Measurements from ENCODE around the gene SLC1A4. TPM values are rescaled to one million over a fixed set of nuclear protein-coding genes. Genes with fewer than 3 reads are reported as not detected.

Gene SLC1A4
- total and polyA plus RNA-seq, 10 of the 15 experiments (the other 5 are each of a cell fraction or from before 2014, with no cell fraction given): 10.8 to 43.2 (median 27.7) TPM

DNA sequence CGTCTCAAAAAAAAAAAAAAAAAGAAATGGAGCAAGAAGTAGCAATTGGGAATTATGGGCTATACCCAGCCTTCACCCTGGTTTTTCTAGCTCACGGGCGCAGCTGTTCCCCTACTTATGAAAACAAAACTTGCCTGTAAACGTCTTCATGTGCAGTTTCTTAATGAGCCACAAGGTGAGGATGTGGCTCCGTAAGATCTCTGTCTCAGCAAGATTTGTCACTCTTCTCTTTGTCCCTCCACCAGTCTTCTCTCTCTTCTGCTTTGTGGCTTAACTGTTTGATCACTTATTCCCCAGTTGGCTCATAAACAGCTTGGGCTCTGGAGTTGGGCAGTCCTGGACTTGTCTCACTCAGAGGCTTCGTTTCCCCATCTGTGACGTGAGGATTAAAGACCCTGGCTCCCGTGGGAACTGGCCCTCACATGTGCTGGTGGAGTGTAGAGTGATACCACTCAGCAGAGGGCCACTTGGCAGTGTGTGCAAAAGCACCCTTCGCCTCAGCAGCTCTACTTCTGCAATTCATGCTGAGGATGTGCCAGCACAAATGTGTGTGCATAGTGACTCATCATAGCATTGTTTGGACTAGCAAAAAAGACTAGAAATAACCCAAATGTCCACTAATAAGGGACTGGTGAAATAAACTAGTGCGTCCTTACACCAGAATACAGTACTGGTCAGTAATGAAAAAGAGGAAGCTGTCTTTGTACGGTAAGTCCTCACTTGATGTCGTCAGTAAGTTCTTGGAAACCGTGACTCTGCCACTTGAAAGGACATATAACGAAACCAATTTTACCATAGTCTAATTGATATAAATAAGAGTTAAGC is 75.7 kb downstream of the SLC1A4 start (continued):
- peak; percentile 18; the same call in 1 of the 2 replicates for TF ChIP-seq FOXM1 (IDR thresholded peaks at IDR 0.05; ENCODE audit: low read depth, low read length)
- TF ChIP-seq WRNIP1 (IDR thresholded peaks at IDR 0.05; ENCODE audit: borderline replicate concordance, low read depth, low read length): no peak
- peak; percentile 56; the same call in 1 of the 2 replicates for TF ChIP-seq SPI1 (IDR thresholded peaks at IDR 0.05; ENCODE audit: borderline replicate concordance, insufficient read depth, low read depth, low read length)
- TF ChIP-seq, protein P1, sequence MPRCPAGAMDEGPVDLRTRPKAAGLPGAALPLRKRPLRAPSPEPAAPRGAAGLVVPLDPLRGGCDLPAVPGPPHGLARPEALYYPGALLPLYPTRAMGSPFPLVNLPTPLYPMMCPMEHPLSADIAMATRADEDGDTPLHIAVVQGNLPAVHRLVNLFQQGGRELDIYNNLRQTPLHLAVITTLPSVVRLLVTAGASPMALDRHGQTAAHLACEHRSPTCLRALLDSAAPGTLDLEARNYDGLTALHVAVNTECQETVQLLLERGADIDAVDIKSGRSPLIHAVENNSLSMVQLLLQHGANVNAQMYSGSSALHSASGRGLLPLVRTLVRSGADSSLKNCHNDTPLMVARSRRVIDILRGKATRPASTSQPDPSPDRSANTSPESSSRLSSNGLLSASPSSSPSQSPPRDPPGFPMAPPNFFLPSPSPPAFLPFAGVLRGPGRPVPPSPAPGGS (IDR thresholded peaks at IDR 0.05; ENCODE audit: borderline replicate concordance, insufficient read depth, low read depth, low read length, poor library complexity, severe bottlenecking): peak; percentile 43
- TF ChIP-seq DPF2 (IDR thresholded peaks at IDR 0.05): peak; percentile 83; the same call in 1 of the 2 replicates
- TF ChIP-seq ZNF384 (IDR thresholded peaks at IDR 0.05; ENCODE audit: borderline replicate concordance, low read depth, low read length): no peak
- TF ChIP-seq, protein P2, sequence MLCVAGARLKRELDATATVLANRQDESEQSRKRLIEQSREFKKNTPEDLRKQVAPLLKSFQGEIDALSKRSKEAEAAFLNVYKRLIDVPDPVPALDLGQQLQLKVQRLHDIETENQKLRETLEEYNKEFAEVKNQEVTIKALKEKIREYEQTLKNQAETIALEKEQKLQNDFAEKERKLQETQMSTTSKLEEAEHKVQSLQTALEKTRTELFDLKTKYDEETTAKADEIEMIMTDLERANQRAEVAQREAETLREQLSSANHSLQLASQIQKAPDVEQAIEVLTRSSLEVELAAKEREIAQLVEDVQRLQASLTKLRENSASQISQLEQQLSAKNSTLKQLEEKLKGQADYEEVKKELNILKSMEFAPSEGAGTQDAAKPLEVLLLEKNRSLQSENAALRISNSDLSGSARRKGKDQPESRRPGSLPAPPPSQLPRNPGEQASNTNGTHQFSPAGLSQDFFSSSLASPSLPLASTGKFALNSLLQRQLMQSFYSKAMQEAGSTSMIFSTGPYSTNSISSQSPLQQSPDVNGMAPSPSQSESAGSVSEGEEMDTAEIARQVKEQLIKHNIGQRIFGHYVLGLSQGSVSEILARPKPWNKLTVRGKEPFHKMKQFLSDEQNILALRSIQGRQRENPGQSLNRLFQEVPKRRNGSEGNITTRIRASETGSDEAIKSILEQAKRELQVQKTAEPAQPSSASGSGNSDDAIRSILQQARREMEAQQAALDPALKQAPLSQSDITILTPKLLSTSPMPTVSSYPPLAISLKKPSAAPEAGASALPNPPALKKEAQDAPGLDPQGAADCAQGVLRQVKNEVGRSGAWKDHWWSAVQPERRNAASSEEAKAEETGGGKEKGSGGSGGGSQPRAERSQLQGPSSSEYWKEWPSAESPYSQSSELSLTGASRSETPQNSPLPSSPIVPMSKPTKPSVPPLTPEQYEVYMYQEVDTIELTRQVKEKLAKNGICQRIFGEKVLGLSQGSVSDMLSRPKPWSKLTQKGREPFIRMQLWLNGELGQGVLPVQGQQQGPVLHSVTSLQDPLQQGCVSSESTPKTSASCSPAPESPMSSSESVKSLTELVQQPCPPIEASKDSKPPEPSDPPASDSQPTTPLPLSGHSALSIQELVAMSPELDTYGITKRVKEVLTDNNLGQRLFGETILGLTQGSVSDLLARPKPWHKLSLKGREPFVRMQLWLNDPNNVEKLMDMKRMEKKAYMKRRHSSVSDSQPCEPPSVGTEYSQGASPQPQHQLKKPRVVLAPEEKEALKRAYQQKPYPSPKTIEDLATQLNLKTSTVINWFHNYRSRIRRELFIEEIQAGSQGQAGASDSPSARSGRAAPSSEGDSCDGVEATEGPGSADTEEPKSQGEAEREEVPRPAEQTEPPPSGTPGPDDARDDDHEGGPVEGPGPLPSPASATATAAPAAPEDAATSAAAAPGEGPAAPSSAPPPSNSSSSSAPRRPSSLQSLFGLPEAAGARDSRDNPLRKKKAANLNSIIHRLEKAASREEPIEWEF (IDR thresholded peaks at IDR 0.05; ENCODE audit: insufficient replicate concordance, low read depth, low read length): no peak
- no peak for TF ChIP-seq POLR2AphosphoS5 (IDR thresholded peaks at IDR 0.05; ENCODE audit: low read length)
- peak; percentile 21; the same call in 1 of the 2 replicates for TF ChIP-seq BCL11A (IDR thresholded peaks at IDR 0.05; ENCODE audit: low read depth, low read length)
- peak; percentile 36; the same call in 1 of the 2 replicates for TF ChIP-seq MXI1 (IDR thresholded peaks at IDR 0.05; ENCODE audit: low read depth, low read length)
- no peak for TF ChIP-seq MYB (IDR thresholded peaks at IDR 0.05; ENCODE audit: borderline replicate concordance, low read depth, low read length)
- TF ChIP-seq ZNF24 (IDR thresholded peaks at IDR 0.05): peak; percentile 62; the same call in 1 of the 2 replicates
- TF ChIP-seq RB1 (IDR thresholded peaks at IDR 0.05; ENCODE audit: borderline replicate concordance): no peak; the same call in 1 of the 2 replicates
- peak; percentile 70 for TF ChIP-seq YY1 (IDR thresholded peaks at IDR 0.05; ENCODE audit: low read depth, low read length)
- TF ChIP-seq ZBED1 (IDR thresholded peaks at IDR 0.05; ENCODE audit: borderline replicate concordance): no peak
- no peak for TF ChIP-seq JUND (IDR thresholded peaks at IDR 0.05; ENCODE audit: low read depth, low read length)
- TF ChIP-seq POLR2A (IDR thresholded peaks at IDR 0.05; ENCODE audit: low read depth, low read length): 0 out of 2 replicates have a peak, but pooled peaks have one; percentile 29
- TF ChIP-seq RAD21 (IDR thresholded peaks at IDR 0.05; ENCODE audit: insufficient read depth, low read depth, low read length): peak; percentile 98
- TF ChIP-seq, protein P3, sequence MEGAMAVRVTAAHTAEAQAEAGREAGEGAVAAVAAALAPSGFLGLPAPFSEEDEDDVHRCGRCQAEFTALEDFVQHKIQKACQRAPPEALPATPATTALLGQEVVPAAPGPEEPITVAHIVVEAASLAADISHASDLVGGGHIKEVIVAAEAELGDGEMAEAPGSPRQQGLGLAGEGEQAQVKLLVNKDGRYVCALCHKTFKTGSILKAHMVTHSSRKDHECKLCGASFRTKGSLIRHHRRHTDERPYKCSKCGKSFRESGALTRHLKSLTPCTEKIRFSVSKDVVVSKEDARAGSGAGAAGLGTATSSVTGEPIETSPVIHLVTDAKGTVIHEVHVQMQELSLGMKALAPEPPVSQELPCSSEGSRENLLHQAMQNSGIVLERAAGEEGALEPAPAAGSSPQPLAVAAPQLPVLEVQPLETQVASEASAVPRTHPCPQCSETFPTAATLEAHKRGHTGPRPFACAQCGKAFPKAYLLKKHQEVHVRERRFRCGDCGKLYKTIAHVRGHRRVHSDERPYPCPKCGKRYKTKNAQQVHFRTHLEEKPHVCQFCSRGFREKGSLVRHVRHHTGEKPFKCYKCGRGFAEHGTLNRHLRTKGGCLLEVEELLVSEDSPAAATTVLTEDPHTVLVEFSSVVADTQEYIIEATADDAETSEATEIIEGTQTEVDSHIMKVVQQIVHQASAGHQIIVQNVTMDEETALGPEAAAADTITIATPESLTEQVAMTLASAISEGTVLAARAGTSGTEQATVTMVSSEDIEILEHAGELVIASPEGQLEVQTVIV (IDR thresholded peaks at IDR 0.05; ENCODE audit: borderline replicate concordance, partially characterized antibody): no peak
- no peak for TF ChIP-seq SMAD1 (IDR thresholded peaks at IDR 0.05; ENCODE audit: low read depth, partially characterized antibody)
- no peak for TF ChIP-seq FOXK2 (IDR thresholded peaks at IDR 0.05)
- peak; percentile 76 to 80 for TF ChIP-seq IKZF2 (IDR thresholded peaks at IDR 0.05)

Data from GM12878 (cell line).